Colonic mucosa (tissue), 4 donors: ENCODE data around the gene GJC1. TPM values are rescaled to one million over a fixed set of nuclear protein-coding genes. Genes with fewer than 3 reads are reported as not detected.

Experiments used
- DNase-seq: peaks from one replicate; pipeline ENCODE4 v3.0.0-alpha.2; 2020
- H3K27ac ChIP-seq: fragments of 200-600 bp; one replicate; pipeline ENCODE4 v1.8.0; 2021
- H3K27me3 ChIP-seq: fragments of 200-600 bp; one replicate; pipeline ENCODE4 v1.8.0; 2021
- H3K36me3 ChIP-seq: fragments of 200-600 bp; one replicate; pipeline ENCODE4 v1.8.0; 2021
- H3K4me1 ChIP-seq: fragments of 200-600 bp; one replicate; pipeline ENCODE4 v1.8.0; 2021; ENCODE audit warnings: mild to moderate bottlenecking
- H3K4me3 ChIP-seq: fragments of 200-600 bp; one replicate; pipeline ENCODE4 v1.8.0; 2021
- H3K9ac ChIP-seq, 2 donors: one replicate each; pipeline ENCODE4 v1.7.0; 2013; ENCODE audit warnings: control low read depth in 2 of 2, low read depth in 2 of 2, low read length in 2 of 2
- H3K9me3 ChIP-seq: fragments of 200-600 bp; one replicate; pipeline ENCODE4 v1.8.0; 2021
- CTCF ChIP-seq: fragments of 200-600 bp; IDR thresholded peaks from one replicate; pipeline ENCODE4 v1.8.0; 2022; ENCODE audit warnings: antibody characterized with exemption, mild to moderate bottlenecking
- intact Hi-C: fragments of 100-400 bp; cut with DNase I; formaldehyde crosslinking; loops from one replicate; pipeline ENCODE4 v1.14.1; 2022
- total RNA-seq, 2 donors: library from RNA; stranded (reverse); fragmentation: NEBNext Ultra II Directional in 1 of 2; extraction: Animal tissue kit (Norgen Biotek cat#: 25700) in 1 of 2; gene quantifications; one replicate each; pipeline ENCODE4 v1.2.1, GENCODE V29; 2021
- donor health status: healthy.
- donor health status: DM: no; HTN: no; CAD: no.
- donor health status: DM: no; HTN: no; CAD: no.

The GJC1 gene
- total RNA-seq, 2 donors from 2014 or later = 1.1 to 8.2 TPM

GRCh38 chr17:44785921-44786320 is 44.2 kb downstream of the GJC1 start:
- Histone ChIP-seq H3K27ac (no peak overlapping the region), H3K9ac (no peak overlapping the region), H3K36me3 (no peaks in the 10 kb centered on the region), H3K4me3 (no peak overlapping the region), H3K4me1 (no peaks in the 10 kb centered on the region), H3K27me3 (no peaks in the 10 kb centered on the region), H3K9me3 (no peaks in the 10 kb centered on the region)
- TF ChIP-seq CTCF = no peak
- intact Hi-C loops = no loop called here
- DNase-seq = peak; percentile 12

- no peak for TF ChIP-seq CTCF
- DNase-seq = no peak
- Histone ChIP-seq H3K4me3 (no peak overlapping the region), H3K4me1 (no peaks in the 10 kb centered on the region), H3K9ac (no peak overlapping the region), H3K9me3 (no peaks in the 10 kb centered on the region), H3K27ac (no peak overlapping the region), H3K27me3 (no peaks in the 10 kb centered on the region), H3K36me3 (no peaks in the 10 kb centered on the region)
- intact Hi-C loops = no loop called here
Measured at GRCh38 chr17:44782326-44782850, 47.7 kb downstream of the GJC1 start.

GRCh38 chr17:44781551-44782325 is 48.3 kb downstream of the GJC1 start:
- Histone ChIP-seq H3K9ac (no peak overlapping the region), H3K36me3 (no peaks in the 10 kb centered on the region), H3K4me3 (no peak overlapping the region), H3K9me3 (no peaks in the 10 kb centered on the region), H3K27me3 (no peaks in the 10 kb centered on the region), H3K4me1 (no peaks in the 10 kb centered on the region), H3K27ac (no peak overlapping the region)
- intact Hi-C loops = loop anchor here (2.0 kb wide), 1 partner anchor 83 kb away; no protein-coding TSS in a partner anchor
- DNase-seq = no peak
- TF ChIP-seq CTCF = no peak

- Histone ChIP-seq H3K4me3 (no peak overlapping the region), H3K9me3 (no peaks in the 10 kb centered on the region), H3K36me3 (no peaks in the 10 kb centered on the region), H3K4me1 (no peaks in the 10 kb centered on the region), H3K27me3 (no peaks in the 10 kb centered on the region), H3K9ac (no peak overlapping the region), H3K27ac (no peak overlapping the region)
- intact Hi-C loops = loop anchor here (2.0 kb wide), 1 partner anchor 84 kb away; no protein-coding TSS in a partner anchor
- TF ChIP-seq CTCF = no peak
- DNase-seq = no peak
Measured at GRCh38 chr17:44780845-44781480, 49.1 kb downstream of the GJC1 start.

- Histone ChIP-seq H3K4me1 (no peaks in the 10 kb centered on the region), H3K9ac (no peak overlapping the region), H3K36me3 (no peaks in the 10 kb centered on the region), H3K9me3 (no peaks in the 10 kb centered on the region), H3K27me3 (no peaks in the 10 kb centered on the region), H3K27ac (no peak overlapping the region), H3K4me3 (no peak overlapping the region)
- intact Hi-C loops = loop anchor here (2.0 kb wide), 1 partner anchor 85 kb away; no protein-coding TSS in a partner anchor
- TF ChIP-seq CTCF = no peak
- DNase-seq = no peak
Measured at GRCh38 chr17:44780161-44780560, 49.9 kb downstream of the GJC1 start.
